GM18517 (cell line): ENCODE measurements around the gene PLD1.
"Not testable (repeated sequence)": the region's sequence is repeated elsewhere in the genome, so short reads cannot be mapped to it uniquely, and the experiment has no call there.

Source experiments
- ATAC-seq: cut with Tn5 transposase; IDR thresholded peaks from one replicate; pipeline ENCODE4 v1.9.1; 2021; ENCODE audit warnings: mild to moderate bottlenecking, moderate library complexity; ENCODE audit not compliant: unreplicated experiment

The PLD1 gene

GRCh38 chr3:171565481-171566058 lies 244.7 kb downstream of the PLD1 start:
- ATAC-seq = no peak

GRCh38 chr3:171564748-171565480 lies 245.4 kb downstream of the PLD1 start:
- no peak for ATAC-seq

- ATAC-seq = no peak
Measured at GRCh38 chr3:171563298-171563697, 247.0 kb downstream of the PLD1 start.

GRCh38 chr3:171562459-171562858 lies 247.8 kb downstream of the PLD1 start:
- ATAC-seq = not testable (repeated sequence)

- ATAC-seq = peak; percentile 59
Measured at GRCh38 chr3:171561596-171562323, 248.5 kb downstream of the PLD1 start.

GRCh38 chr3:171559586-171559985 lies 250.7 kb downstream of the PLD1 start:
- no peak for ATAC-seq

- ATAC-seq = no peak
Measured at GRCh38 chr3:171558188-171558696, 252.0 kb downstream of the PLD1 start.

- no peak for ATAC-seq
Measured at GRCh38 chr3:171557173-171557572, 253.1 kb downstream of the PLD1 start.

- ATAC-seq = no peak
Measured at GRCh38 chr3:171556574-171557145, 253.6 kb downstream of the PLD1 start.

GRCh38 chr3:171556148-171556547 lies 254.1 kb downstream of the PLD1 start:
- ATAC-seq = no peak

GRCh38 chr3:171553086-171553485 lies 257.2 kb downstream of the PLD1 start:
- no peak for ATAC-seq

GRCh38 chr3:171552531-171552930 lies 257.8 kb downstream of the PLD1 start:
- no peak for ATAC-seq

GRCh38 chr3:171551296-171551695 lies 259.0 kb downstream of the PLD1 start:
- ATAC-seq = no peak
